ENCODE data around the gene ALDH1L2.

The ALDH1L2 gene

DNA sequence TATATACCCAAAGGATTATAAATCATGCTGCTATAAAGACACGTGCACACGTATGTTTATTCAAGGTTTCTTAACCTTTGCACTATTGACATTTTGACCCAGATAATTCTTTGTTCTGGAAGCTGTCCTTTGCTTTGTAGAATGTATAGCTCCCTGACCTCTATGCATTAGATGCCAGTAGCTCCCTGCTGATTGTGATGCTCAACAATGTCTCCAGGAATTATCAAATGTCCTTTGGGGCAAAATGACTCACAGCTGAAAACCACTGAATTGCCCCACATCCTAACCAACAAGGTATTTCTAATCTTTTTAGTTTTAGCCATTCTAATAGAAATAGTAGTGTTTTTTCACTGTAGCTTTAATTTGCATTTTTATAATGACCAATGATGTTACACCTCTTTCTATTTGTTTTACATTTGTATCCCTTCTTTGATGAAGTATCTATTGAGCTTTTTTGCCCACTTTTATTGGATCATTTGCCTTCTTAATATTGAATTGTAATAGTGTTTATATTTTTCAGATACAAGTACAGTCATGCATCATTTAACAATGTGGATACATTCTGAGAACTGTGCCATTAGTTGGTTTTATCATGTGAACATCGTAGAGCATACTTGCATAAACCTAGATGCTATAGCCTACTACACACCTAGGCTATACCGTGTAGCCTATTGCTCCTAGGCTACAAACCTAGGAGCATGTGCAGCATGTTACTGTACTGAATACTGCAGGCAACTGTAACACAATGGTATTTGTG is 108.5 kb downstream of the ALDH1L2 start:
- FAIRE-seq: no peak

DNA sequence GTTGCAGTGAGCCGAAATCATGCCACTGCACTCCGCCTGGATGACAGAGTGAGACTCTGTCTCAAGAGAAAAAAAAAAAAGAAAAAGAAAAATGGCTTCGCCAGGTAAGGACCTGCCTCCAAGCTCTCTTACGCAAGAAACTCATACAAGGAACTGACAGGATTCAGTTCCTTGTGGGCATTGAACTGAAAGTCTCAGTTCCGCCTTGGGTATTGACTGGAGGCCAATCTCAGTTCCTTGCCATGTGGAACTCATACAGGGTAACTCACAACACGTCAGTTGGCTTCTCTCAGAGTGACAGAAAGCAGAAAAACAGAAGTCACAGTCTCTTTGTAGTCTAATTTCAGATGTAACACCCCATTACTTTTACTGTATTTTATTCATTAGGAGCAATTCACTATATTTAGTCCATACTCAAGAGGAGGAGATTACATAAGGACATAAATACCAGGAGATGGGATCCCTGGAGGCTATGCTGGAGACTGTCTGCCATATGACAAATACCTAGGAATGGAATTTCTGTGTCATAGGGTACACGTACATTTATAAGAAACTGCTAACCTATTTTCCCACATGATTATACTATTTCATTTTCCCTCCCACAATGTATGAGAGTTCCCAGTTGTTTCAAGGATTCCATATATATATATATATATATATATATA is 109.5 kb downstream of the ALDH1L2 start:
- no peak for FAIRE-seq

DNA sequence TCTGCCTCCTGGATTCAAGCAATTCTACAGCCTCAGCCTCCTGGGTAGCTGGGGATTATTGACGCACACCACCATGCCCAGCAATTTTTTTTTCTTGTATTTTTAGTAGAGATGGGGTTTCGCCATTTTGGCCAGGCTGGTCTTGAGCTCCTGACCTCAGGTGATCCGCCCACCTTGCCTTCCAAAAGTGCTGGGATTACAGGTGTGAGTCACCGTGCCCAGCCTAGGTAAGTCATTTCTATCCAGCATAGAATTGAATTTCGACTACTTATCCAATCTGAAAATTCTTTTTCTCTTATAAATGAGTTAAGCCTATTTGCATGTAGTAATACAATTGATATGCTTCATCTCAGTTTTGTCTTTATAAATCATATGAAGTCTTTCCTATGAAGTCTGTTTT is 111.0 kb downstream of the ALDH1L2 start:
- no peak for FAIRE-seq

DNA sequence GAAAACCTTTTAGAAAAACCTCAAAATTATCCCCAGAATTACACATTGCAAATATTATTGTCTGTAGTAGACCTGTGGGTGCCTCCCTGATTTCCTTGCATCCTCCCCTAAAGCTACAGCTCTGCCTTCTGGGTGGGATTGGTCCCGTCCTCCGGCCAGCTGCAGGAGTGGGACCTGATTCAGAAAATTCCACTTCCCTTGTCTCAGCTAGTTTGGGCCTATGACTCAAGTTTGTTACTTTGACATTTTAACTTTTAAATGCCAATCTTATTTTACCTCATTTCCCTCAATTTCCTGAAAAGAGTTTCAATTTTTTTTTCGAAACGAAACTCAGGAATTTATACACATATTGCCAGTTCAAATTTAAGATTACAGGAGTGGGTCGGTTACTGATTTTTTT is 113.0 kb downstream of the ALDH1L2 start:
- no peak for FAIRE-seq
